Calu3 (cell line): ENCODE measurements around the gene ARL6IP5. TPM values are rescaled to one million over a fixed set of nuclear protein-coding genes. Genes with fewer than 3 reads are reported as not detected.

ENCODE experiments used
- BruUV-seq: library from RNA; stranded (reverse); fragments of 400-500 nt; replicated peaks from 2 replicates; lab custom pipeline; 2021; lab: Mats Ljungman, UMichigan
- CTCF ChIA-PET: fragments of 300-600 bp; sonication (Branson Sonifier 250); formaldehyde crosslinking; loops from one replicate; lab custom pipeline; 2022; ENCODE audit warnings: antibody characterized with exemption; lab: Charles Lee
- DNase-seq: peaks from one replicate; pipeline ENCODE4 v3.0.0; 2022
- H3K27ac Mint-ChIP-seq: one replicate; pipeline ENCODE4 v1.8.0; 2022; ENCODE audit warnings: mixed read lengths; ENCODE audit not compliant: unreplicated experiment
- H3K27me3 Mint-ChIP-seq: one replicate; pipeline ENCODE4 v1.8.0; 2022; ENCODE audit warnings: mixed read lengths; ENCODE audit not compliant: unreplicated experiment
- H3K36me3 Mint-ChIP-seq: one replicate; pipeline ENCODE4 v1.8.0; 2022; ENCODE audit warnings: mild to moderate bottlenecking, moderate library complexity, mixed read lengths; ENCODE audit not compliant: insufficient read depth, unreplicated experiment
- H3K4me1 Mint-ChIP-seq: one replicate; pipeline ENCODE4 v1.8.0; 2022; ENCODE audit warnings: mild to moderate bottlenecking, low read depth, mixed read lengths; ENCODE audit not compliant: unreplicated experiment
- H3K4me3 Mint-ChIP-seq: one replicate; pipeline ENCODE4 v1.8.0; 2022; ENCODE audit warnings: mild to moderate bottlenecking, low read depth, moderate library complexity, mixed read lengths; ENCODE audit not compliant: unreplicated experiment
- H3K9me3 Mint-ChIP-seq: one replicate; pipeline ENCODE4 v1.8.0; 2022; ENCODE audit warnings: low read depth, mixed read lengths; ENCODE audit not compliant: unreplicated experiment
- CTCF ChIP-seq: fragments of 200-600 bp; IDR thresholded peaks from one replicate; pipeline ENCODE4 v1.8.0; 2022; ENCODE audit warnings: antibody characterized with exemption; ENCODE audit not compliant: unreplicated experiment
- intact Hi-C: fragments of 100-400 bp; cut with micrococcal nuclease; formaldehyde crosslinking; loops from one replicate; pipeline ENCODE4 v1.10.0; 2022; ENCODE audit not compliant: unreplicated experiment
- total RNA-seq: library from RNA; stranded (reverse); gene quantifications from 2 replicates; pipeline ENCODE4 v1.2.3, GENCODE V29; 2022

ARL6IP5 gene
- total RNA-seq, 1 experiment from 2014 or later, result 76.9 TPM

GRCh38 chr3:69120879-69121464 is 36.2 kb downstream of the ARL6IP5 start:
- DNase-seq, result peak; percentile 85
- peak; percentile 60 for TF ChIP-seq CTCF
- no peak overlapping the region for H3K4me3 Mint-ChIP-seq
- H3K27ac Mint-ChIP-seq, result no peak overlapping the region
- H3K9me3 Mint-ChIP-seq, result peaks cover 2% of the 10 kb centered on the region
- H3K27me3 Mint-ChIP-seq, result no peaks in the 10 kb centered on the region
- H3K36me3 Mint-ChIP-seq, result peaks cover 5% of the 10 kb centered on the region
- peaks cover 29% of the 10 kb centered on the region for H3K4me1 Mint-ChIP-seq
- CTCF ChIA-PET, result interaction anchor here (1.0 to 1.2 kb wide), 2 partner anchors 36 to 304 kb away, joined by 3 to 4 read pairs; partner anchors contain the start of gene ARL6IP5
- intact Hi-C loops, result loop anchor here (1.0 to 5.0 kb wide), 3 partner anchors 185 to 551 kb away; no protein-coding TSS in a partner anchor
- BruUV-seq, result no TSS peak

- Mint-ChIP-seq H3K27me3 (no peaks in the 10 kb centered on the region), H3K27ac (no peak overlapping the region), H3K36me3 (peaks cover 5% of the 10 kb centered on the region), H3K9me3 (peaks cover 2% of the 10 kb centered on the region), H3K4me3 (no peak overlapping the region), H3K4me1 (peaks cover 27% of the 10 kb centered on the region)
- BruUV-seq, result no TSS peak
- no peak for DNase-seq
- intact Hi-C loops, result loop anchor here (1.0 to 5.0 kb wide), 3 partner anchors 185 to 551 kb away; no protein-coding TSS in a partner anchor
- TF ChIP-seq CTCF, result no peak
- CTCF ChIA-PET, result interaction anchor here (1.0 to 1.2 kb wide), 2 partner anchors 37 to 303 kb away, joined by 3 to 4 read pairs; partner anchors contain the start of gene ARL6IP5
Measured at GRCh38 chr3:69121513-69121912, 36.8 kb downstream of the ARL6IP5 start.

- intact Hi-C loops, result loop anchor here (1.0 to 5.0 kb wide), 3 partner anchors 184 to 550 kb away; no protein-coding TSS in a partner anchor
- peaks cover 23% of the 10 kb centered on the region for H3K4me1 Mint-ChIP-seq
- H3K27ac Mint-ChIP-seq, result no peak overlapping the region
- DNase-seq, result no peak
- CTCF ChIA-PET, result no interaction called here
- no TSS peak for BruUV-seq
- no peaks in the 10 kb centered on the region for H3K27me3 Mint-ChIP-seq
- no peak overlapping the region for H3K4me3 Mint-ChIP-seq
- H3K9me3 Mint-ChIP-seq, result peaks cover 2% of the 10 kb centered on the region
- TF ChIP-seq CTCF, result no peak
- peaks cover 1% of the 10 kb centered on the region for H3K36me3 Mint-ChIP-seq
Measured at GRCh38 chr3:69121950-69122349, 37.2 kb downstream of the ARL6IP5 start.

GRCh38 chr3:69122403-69122802 is 37.7 kb downstream of the ARL6IP5 start, which contains the start of gene LMOD3:
LMOD3 (minus strand) TSS chr3:69122595; CDS start chr3:69122386, 209 bp downstream.
- intact Hi-C loops, result loop anchor here (5.0 kb wide), 1 partner anchor 550 kb away; no protein-coding TSS in a partner anchor
- CTCF ChIA-PET, result no interaction called here

More at GRCh38 chr3:69122403-69122802, 37.7 kb downstream of the ARL6IP5 start, which contains the start of gene LMOD3:
- H3K27me3 Mint-ChIP-seq, result no peaks in the 10 kb centered on the region
- BruUV-seq, result no TSS peak
- H3K9me3 Mint-ChIP-seq, result peaks cover 2% of the 10 kb centered on the region
- H3K36me3 Mint-ChIP-seq, result no peaks in the 10 kb centered on the region
- DNase-seq, result no peak
- no peak within 1 kb of the TSS for H3K4me3 Mint-ChIP-seq
- no peak within 1 kb of the TSS for H3K27ac Mint-ChIP-seq
- TF ChIP-seq CTCF, result no peak
- H3K4me1 Mint-ChIP-seq, result peaks cover 21% of the 10 kb centered on the region
